ENCODE data around the gene TRIM38.

Gene TRIM38

DNA sequence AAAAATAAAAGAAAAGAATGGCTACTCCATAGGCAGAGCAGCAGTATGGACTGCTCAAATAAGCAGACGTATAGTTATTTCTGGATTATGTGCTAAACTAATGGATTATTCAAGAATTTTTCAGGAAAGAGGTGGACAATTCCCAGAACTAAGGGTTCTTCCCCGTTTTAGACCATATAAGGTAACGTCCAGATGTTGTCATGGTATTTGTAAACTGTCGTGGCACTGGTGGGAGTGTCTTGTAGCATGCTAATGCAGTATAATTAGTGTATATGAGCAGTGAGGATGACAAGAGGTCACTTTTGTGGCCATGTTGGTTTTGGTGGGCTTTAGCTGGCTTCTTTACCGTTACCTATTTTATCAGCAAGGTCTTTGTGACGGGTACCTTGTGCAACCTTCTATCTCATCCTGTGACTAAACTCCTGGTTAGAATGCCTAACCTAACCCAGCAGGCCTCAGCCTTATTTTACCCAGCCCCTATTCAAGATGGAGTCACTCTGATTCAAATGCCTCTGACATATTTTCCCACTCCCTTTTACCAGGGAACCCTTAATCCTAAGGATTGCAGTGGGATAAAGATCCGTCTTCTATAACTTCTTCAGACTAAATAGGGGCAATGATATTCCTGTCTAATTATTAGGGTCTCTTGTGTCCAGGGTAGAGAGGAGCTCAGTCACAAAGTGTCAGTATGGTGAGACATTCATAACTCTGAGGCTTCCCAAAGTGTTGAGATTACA is 11.1 kb upstream of the TRIM38 start:
- H3K27me3 Mint-ChIP-seq = peaks cover 2% of the 10 kb centered on the region
- peaks cover 5% of the 10 kb centered on the region for H3K9me3 Mint-ChIP-seq (ENCODE audit: low read depth)
- H3K4me3 Mint-ChIP-seq = no peak overlapping the region
- H3K27ac Mint-ChIP-seq = no peak overlapping the region
- peaks cover 3% of the 10 kb centered on the region for H3K4me1 Mint-ChIP-seq (ENCODE audit: low read depth)
- H3K36me3 Mint-ChIP-seq = peaks cover 3% of the 10 kb centered on the region

DNA sequence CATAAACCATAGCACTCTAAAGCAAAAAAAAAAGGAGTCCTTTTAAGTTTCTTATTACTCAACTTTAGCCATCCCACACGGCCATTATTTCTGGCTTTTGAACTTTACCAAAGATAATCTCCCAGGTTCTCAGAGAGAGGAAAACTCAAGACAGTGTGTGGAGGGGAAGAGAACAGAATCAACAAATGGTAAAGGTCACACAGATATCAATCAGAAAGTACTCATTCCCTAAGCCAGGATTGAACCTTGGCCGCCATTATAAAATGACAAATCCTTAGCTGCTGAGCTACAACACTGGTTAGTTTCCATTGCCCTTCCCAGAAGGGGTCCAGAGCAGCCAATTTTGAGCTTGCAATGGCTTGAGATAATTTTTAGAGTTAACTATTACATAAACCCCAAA is 10.1 kb upstream of the TRIM38 start:
- Mint-ChIP-seq H3K27ac (no peak overlapping the region), H3K36me3 (peaks cover 3% of the 10 kb centered on the region), H3K9me3 (ENCODE audit: low read depth) (peaks cover 5% of the 10 kb centered on the region), H3K27me3 (peaks cover 2% of the 10 kb centered on the region), H3K4me1 (ENCODE audit: low read depth) (no peaks in the 10 kb centered on the region), H3K4me3 (no peak overlapping the region)

DNA sequence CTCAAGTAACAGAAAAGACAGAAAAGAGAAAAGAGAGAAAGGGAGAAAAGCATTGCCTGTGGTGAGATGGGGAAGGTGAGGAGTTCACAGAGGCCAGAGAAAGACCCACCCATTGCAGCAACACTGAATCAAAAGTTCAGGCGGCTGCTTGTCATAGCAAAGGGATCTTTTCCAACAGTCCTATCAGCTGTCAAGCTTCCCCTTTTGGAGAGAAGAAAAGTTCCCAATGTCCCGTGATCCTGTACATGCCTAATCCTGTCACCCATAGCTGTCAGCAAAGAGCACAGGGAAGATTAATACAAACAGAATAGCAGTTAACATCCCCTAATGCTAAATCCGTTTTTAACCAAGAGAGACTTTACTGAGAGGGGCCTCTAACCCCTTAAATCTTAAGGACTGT is 8.9 kb upstream of the TRIM38 start:
- peaks cover 3% of the 10 kb centered on the region for H3K36me3 Mint-ChIP-seq
- H3K27me3 Mint-ChIP-seq = peaks cover 2% of the 10 kb centered on the region
- no peak overlapping the region for H3K27ac Mint-ChIP-seq
- peaks cover 8% of the 10 kb centered on the region for H3K4me1 Mint-ChIP-seq (ENCODE audit: low read depth)
- peaks cover 5% of the 10 kb centered on the region for H3K9me3 Mint-ChIP-seq (ENCODE audit: low read depth)
- no peak overlapping the region for H3K4me3 Mint-ChIP-seq

DNA sequence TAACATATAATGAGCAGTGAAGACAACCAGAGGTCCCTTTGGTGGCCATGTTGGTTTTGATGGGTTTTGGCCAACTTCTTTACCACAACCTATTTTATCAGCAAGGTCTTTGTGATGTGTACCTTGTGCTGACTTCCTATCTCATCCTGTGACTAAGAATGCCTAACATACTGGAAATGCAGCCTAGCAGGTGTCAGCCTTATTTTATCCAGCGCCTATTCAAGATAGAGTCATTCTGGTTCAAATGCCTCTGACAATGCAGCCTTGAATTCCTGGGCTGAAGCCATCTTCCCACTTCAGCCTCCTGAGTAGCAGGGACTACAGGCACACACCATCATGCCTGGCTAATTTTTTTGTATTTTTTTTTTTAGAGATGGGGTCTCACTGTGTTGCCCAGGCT is 7.8 kb upstream of the TRIM38 start:
- Mint-ChIP-seq H3K4me3 (no peak overlapping the region), H3K27ac (no peak overlapping the region), H3K4me1 (ENCODE audit: low read depth) (peaks cover 18% of the 10 kb centered on the region), H3K27me3 (peaks cover 2% of the 10 kb centered on the region), H3K9me3 (ENCODE audit: low read depth) (peaks cover 5% of the 10 kb centered on the region), H3K36me3 (peaks cover 3% of the 10 kb centered on the region)

DNA sequence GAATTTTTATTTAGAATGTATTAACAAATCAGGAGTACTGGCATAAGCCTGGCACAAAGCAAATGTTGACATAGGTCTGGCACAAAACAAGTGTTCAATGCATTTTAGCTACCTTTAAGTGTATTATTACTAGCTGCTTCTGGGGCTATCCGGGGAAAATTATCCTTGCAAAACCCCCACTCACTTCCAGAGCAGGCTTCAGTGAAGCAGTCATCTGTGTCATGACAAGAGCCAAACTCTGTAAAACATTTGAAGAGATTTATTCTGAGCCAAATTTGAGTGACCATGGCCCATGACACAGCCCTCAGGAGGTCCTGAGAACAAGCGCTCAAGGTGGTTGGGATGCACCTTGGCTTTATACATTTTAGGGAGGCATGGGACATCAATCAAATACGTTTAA is 6.4 kb upstream of the TRIM38 start:
- H3K27ac Mint-ChIP-seq = no peak overlapping the region
- peaks cover 5% of the 10 kb centered on the region for H3K9me3 Mint-ChIP-seq (ENCODE audit: low read depth)
- no peak overlapping the region for H3K4me3 Mint-ChIP-seq
- H3K4me1 Mint-ChIP-seq (ENCODE audit: low read depth) = peaks cover 33% of the 10 kb centered on the region
- H3K36me3 Mint-ChIP-seq = peaks cover 4% of the 10 kb centered on the region
- H3K27me3 Mint-ChIP-seq = no peaks in the 10 kb centered on the region

DNA sequence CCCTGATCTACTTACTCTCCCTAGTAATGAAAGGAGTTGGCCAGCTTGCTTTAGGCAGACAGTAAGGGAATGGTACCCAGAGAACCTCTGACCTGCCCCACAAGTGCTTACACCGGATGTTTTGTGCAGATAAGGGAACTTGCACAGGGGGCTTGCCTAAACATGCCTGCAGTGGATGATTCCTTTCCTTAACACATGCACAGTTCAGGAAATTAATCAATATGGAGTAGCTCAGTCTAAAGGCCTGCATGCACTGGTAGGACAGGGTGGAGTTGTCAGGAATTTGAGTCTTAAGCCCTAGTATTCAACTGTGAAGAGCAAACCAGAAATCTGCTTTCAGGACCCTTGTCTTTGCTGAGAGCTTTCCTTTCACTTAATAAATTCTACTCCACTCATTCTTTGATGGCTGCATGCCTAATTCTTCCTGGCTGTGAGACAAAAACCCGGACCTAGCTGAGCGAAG is 3.9 kb upstream of the TRIM38 start:
- Mint-ChIP-seq H3K27ac (peak overlapping the region; percentile 54), H3K27me3 (no peaks in the 10 kb centered on the region), H3K4me1 (ENCODE audit: low read depth) (peaks cover 54% of the 10 kb centered on the region), H3K9me3 (ENCODE audit: low read depth) (peaks cover 5% of the 10 kb centered on the region), H3K36me3 (peaks cover 4% of the 10 kb centered on the region), H3K4me3 (peak overlapping the region; percentile 51)

DNA sequence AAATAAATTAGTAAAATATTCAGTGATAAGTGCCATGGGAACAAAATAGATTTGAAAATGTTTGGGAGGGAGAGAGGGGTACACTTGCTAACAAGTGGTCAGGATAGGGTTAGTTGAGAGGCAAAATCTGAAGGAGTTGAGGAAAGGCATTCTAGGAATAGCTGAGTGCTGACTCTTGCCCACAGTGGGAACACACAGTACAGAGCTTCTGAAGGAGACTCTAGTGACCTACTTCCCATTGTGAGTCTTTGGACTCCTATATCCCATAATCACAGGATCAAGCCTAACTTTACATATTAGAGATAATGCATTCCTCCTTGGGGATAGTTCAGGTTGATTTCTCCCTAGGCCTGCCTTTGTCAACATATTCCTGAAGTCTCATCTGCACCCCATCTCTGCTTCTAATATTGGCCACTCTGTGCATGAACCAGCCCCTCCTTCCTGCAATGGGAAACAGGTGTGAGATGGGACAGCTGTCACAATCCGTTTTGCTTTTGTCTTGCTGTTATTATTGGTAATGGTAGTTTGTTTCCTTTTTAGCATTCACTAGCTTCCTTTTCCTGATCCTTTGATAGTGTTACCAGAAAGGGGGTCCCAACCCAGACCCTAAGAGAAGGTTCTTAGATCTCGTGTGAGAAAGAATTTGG is 2.6 kb upstream of the TRIM38 start:
- Mint-ChIP-seq H3K9me3 (ENCODE audit: low read depth) (peaks cover 5% of the 10 kb centered on the region), H3K27me3 (no peaks in the 10 kb centered on the region), H3K4me1 (ENCODE audit: low read depth) (peaks cover 65% of the 10 kb centered on the region), H3K27ac (peak overlapping the region; percentile 98), H3K36me3 (peaks cover 4% of the 10 kb centered on the region), H3K4me3 (peak overlapping the region; percentile 21)

DNA sequence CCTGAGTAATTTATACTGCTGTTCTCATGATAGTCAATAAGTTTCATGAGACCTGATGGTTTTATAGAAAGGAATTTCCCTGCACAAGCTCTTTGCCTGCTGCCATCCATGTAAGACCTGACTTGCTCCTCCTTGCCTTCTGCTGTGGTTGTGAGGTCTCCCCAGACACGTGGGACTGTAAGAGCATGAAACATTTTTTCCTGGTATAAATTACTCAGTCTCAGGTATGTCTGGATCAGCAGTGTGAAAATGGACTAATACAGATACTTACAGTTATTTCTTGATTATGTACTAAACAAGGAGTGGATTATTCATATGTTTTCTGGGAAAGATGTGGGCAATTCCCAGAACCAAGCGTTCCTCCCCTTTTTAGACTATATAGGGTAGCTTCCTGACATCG is 1.9 kb upstream of the TRIM38 start:
- peak overlapping the region; percentile 98 for H3K27ac Mint-ChIP-seq

DNA sequence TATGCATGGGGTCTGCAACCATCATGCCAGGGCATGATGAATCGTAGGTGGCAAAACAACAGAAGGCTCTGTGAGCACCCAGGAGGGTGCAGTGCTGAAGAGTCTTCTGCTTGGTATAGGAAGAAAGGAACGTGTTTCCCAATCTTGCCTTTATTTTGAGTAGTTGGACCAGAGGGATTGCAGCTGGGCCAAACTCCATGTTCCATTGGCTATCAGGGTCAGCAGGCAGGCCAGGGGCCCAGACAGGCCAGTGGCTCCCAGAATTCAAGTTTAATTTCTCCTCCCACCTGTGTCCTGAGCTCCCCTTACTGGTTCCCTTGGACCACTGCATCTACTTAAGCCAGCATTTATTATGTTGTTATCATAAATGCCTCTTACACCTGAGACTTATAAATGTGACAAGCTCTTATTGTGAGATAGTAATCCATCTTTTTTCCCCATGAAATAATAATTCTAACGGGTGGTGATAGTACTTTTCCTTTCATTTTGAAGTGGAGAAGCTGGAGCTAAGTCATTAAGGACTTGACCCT is 918 bp upstream of the TRIM38 start:
- Mint-ChIP-seq H3K27ac (peak overlapping the region; percentile 98), H3K4me1 (ENCODE audit: low read depth) (peaks cover 79% of the 10 kb centered on the region), H3K36me3 (peaks cover 8% of the 10 kb centered on the region), H3K27me3 (no peaks in the 10 kb centered on the region), H3K9me3 (ENCODE audit: low read depth) (peaks cover 5% of the 10 kb centered on the region), H3K4me3 (peak overlapping the region; percentile 96)

More for the DNA sequence above, 1.9 kb upstream of the TRIM38 start:
- H3K4me3 Mint-ChIP-seq = peak overlapping the region; percentile 2
- H3K4me1 Mint-ChIP-seq (ENCODE audit: low read depth) = peaks cover 70% of the 10 kb centered on the region
- peaks cover 5% of the 10 kb centered on the region for H3K9me3 Mint-ChIP-seq (ENCODE audit: low read depth)
- peaks cover 4% of the 10 kb centered on the region for H3K36me3 Mint-ChIP-seq
- no peaks in the 10 kb centered on the region for H3K27me3 Mint-ChIP-seq

DNA sequence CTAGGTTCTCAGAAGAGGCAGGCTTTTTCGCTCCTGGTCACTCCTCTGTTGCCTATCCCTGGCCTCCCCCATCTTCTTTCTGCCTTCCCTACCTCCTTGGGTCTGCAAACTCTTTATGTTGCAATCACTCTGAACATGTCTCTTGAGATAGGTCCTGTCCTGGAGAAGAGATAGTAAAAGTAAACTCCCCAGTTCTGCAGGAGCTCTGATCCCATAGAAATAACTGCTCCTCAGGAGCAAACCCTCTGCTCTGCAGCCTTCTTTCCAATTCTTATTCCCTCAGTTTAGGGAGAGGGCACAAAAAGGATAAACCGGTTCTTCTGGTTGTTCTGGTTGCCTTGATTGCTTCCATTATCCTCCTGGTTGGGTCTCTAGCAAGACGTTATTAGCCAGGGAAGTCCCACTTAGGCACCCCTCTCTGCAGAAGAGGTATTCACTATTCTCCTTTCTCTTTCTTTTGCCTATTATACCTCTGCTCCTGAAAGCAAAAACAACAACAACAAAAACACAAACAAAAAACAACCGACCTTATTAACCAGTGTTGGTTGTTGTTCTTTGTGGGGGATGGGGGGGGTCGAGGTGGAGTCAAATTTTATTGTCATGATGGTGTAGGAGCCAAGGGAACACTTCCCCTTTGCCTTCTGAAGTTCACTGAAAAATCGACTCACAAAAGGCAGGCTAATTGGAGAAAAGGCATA is 973 bp downstream of the TRIM38 start:
- H3K4me3 Mint-ChIP-seq = peak overlapping the region; percentile 96
- H3K4me1 Mint-ChIP-seq (ENCODE audit: low read depth) = peaks cover 92% of the 10 kb centered on the region
- H3K27me3 Mint-ChIP-seq = no peaks in the 10 kb centered on the region
- peak overlapping the region; percentile 89 for H3K27ac Mint-ChIP-seq
- H3K9me3 Mint-ChIP-seq (ENCODE audit: low read depth) = peaks cover 5% of the 10 kb centered on the region
- peaks cover 23% of the 10 kb centered on the region for H3K36me3 Mint-ChIP-seq

DNA sequence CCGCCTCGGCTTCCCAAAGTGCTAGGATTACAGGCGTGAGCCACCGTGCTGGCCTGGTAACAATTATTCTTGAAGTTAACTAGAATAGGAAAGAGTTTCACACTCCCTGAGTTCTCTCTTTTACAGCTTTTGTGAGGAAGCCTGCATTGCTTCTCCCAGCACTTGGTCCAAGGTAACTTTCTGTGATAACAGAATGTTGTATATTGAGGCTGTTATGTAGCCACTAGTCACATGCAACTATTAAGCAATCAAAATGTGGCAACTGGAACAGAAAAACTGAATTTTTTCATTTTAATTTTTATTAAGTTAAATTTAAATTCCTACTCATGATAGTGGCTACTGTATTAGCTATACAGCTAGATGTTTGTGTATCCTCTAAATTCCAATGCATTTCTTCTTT is 2.5 kb downstream of the TRIM38 start:
- Mint-ChIP-seq H3K9me3 (ENCODE audit: low read depth) (peaks cover 5% of the 10 kb centered on the region), H3K27me3 (no peaks in the 10 kb centered on the region), H3K36me3 (peaks cover 30% of the 10 kb centered on the region), H3K27ac (peak overlapping the region; percentile 30), H3K4me1 (ENCODE audit: low read depth) (peaks cover 87% of the 10 kb centered on the region), H3K4me3 (peak overlapping the region; percentile 76)

DNA sequence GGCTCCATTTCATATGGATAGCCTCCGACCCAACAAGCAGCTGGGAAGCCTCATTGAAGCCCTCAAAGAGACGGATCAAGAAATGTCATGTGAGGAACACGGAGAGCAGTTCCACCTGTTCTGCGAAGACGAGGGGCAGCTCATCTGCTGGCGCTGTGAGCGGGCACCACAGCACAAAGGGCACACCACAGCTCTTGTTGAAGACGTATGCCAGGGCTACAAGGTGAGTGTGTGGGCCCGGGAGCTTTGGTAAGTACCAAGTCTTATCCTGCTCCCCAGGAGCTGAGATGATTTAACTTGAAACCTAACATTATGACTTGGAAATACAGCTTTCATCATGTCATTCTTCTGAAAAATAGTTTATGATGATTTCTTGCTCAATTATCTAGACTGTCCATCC is 4.1 kb downstream of the TRIM38 start:
- no peaks in the 10 kb centered on the region for H3K27me3 Mint-ChIP-seq
- peaks cover 30% of the 10 kb centered on the region for H3K36me3 Mint-ChIP-seq
- peak overlapping the region; percentile 64 for H3K27ac Mint-ChIP-seq
- no peaks in the 10 kb centered on the region for H3K9me3 Mint-ChIP-seq (ENCODE audit: low read depth)
- peak overlapping the region; percentile 76 for H3K4me3 Mint-ChIP-seq
- H3K4me1 Mint-ChIP-seq (ENCODE audit: low read depth) = peaks cover 82% of the 10 kb centered on the region

DNA sequence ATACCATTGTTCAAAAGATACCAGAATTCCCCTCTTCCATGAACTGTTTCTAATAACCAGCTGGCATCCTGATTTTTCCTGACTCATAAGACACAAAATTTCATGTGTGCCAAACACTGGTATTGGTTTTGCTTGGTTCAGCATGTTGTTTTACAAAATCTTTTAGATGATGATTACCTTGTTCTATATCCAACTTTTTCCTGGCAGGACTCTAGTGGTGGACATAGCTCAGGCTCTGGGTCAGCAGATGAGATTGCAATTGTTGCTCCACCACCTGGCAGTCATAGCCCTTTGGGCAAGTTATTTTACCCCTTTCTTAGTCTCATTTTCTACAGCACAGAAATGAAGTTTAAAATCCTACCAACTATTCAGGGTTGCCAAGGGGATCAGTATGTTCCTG is 6.2 kb downstream of the TRIM38 start:
- Mint-ChIP-seq H3K27me3 (no peaks in the 10 kb centered on the region), H3K9me3 (ENCODE audit: low read depth) (no peaks in the 10 kb centered on the region), H3K4me3 (peak overlapping the region; percentile 55), H3K27ac (no peak overlapping the region), H3K4me1 (ENCODE audit: low read depth) (peaks cover 68% of the 10 kb centered on the region), H3K36me3 (peaks cover 30% of the 10 kb centered on the region)

DNA sequence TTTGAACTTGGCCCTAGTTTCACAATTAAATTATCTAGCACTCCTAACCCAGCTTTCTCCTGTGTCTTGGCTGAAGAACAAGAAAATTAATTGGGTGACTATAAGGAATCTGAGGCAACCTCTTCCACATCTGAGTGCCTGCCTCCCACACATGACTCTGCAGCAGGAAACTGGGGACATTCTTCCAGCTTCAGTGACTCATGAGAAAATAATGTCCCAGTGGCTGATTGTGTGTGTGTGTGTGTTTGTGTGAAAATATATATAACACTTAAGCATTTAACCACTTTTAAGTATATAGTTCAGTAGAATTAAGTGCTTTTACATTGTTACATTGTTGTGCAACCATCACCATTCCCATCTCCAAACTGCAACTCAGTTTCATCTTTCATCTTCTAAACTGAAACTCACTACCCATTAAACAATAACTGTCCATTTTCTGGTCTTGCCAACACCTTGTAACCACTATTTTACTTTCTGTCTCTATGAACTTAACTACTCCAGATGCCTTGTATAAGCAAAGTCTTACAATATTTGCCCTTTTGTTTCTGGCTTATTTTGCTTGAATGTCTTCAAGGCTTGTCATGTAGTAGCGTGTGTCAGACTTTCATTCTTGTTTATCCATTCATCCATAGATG is 8.7 kb downstream of the TRIM38 start:
- Mint-ChIP-seq H3K27ac (peak overlapping the region; percentile 2), H3K4me1 (ENCODE audit: low read depth) (peaks cover 51% of the 10 kb centered on the region), H3K9me3 (ENCODE audit: low read depth) (no peaks in the 10 kb centered on the region), H3K4me3 (no peak overlapping the region), H3K27me3 (no peaks in the 10 kb centered on the region), H3K36me3 (peaks cover 29% of the 10 kb centered on the region)
